ENCODE data around the gene CCR7.
A peak's percentile ranks its signal among the peaks of the same experiment; 100 is the strongest.
"Not testable (repeated sequence)": the region's sequence is repeated elsewhere in the genome, so short reads cannot be mapped to it uniquely, and the experiment has no call there.

CCR7 gene

GRCh38 chr17:40579471-40579870 lies 14.2 kb upstream of the CCR7 start:
- Mint-ChIP-seq H3K27me3 (no peaks in the 10 kb centered on the region), H3K4me3 (no peak overlapping the region), H3K27ac (peak overlapping the region; percentile 73), H3K9me3 (ENCODE audit: low read depth) (peaks cover 20% of the 10 kb centered on the region), H3K4me1 (ENCODE audit: low read depth) (peaks cover 88% of the 10 kb centered on the region), H3K36me3 (peaks cover 26% of the 10 kb centered on the region)

DNA sequence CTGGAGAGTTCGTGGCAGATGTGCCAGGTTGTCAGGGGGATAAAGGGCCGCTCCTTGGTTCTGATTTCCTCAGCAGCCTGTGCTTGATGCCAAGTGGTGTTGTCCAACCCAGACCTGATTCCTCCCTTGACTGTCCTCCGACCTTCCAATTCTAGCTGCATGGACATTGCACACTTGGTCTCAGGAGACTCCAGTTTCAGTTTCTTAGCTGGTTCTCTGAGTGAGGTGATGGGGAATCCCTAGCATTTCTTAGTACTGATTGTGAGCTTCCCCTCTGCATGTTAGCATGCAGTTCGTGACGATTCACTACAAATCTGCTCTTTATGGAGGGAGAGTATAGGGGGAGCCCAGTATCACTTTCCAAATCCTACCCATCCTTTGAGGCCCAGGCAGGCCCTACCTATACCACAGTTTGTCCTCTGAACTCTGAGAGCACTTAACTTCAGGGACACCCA lies 12.4 kb upstream of the CCR7 start:
- H3K36me3 Mint-ChIP-seq, result peaks cover 21% of the 10 kb centered on the region
- peak overlapping the region; percentile 66 for H3K4me3 Mint-ChIP-seq
- peaks cover 79% of the 10 kb centered on the region for H3K4me1 Mint-ChIP-seq (ENCODE audit: low read depth)
- no peaks in the 10 kb centered on the region for H3K27me3 Mint-ChIP-seq
- H3K9me3 Mint-ChIP-seq (ENCODE audit: low read depth), result peaks cover 22% of the 10 kb centered on the region
- peak overlapping the region; percentile 85 for H3K27ac Mint-ChIP-seq

- H3K9me3 Mint-ChIP-seq (ENCODE audit: low read depth), result peaks cover 35% of the 10 kb centered on the region
- peak overlapping the region; percentile 85 for H3K27ac Mint-ChIP-seq
- H3K27me3 Mint-ChIP-seq, result no peaks in the 10 kb centered on the region
- H3K36me3 Mint-ChIP-seq, result peaks cover 29% of the 10 kb centered on the region
- H3K4me1 Mint-ChIP-seq (ENCODE audit: low read depth), result peaks cover 78% of the 10 kb centered on the region
- peak overlapping the region; percentile 62 for H3K4me3 Mint-ChIP-seq
Observed at GRCh38 chr17:40576113-40576740, 11.0 kb upstream of the CCR7 start.

DNA sequence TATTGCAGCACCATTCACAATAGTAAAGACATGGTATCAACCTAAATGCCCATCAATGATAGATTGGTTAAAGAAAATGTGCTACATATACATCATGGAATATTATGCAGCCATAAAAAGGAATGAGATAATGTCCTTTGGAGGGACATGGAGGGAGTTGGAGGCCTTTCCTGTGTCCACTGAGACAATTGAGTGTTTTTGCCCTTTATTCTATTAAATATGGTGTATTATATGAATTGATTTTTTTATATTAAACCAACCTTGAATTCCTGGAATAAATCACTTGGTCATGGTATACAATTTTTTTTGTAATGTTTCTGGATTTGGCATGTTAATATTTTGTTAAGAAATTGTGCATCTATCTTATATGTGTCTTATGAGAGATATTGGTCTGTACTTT lies 9.0 kb upstream of the CCR7 start:
- peak overlapping the region; percentile 36 for H3K27ac Mint-ChIP-seq
- H3K4me1 Mint-ChIP-seq (ENCODE audit: low read depth), result peaks cover 79% of the 10 kb centered on the region
- no peak overlapping the region for H3K4me3 Mint-ChIP-seq
- H3K9me3 Mint-ChIP-seq (ENCODE audit: low read depth), result peaks cover 40% of the 10 kb centered on the region
- no peaks in the 10 kb centered on the region for H3K27me3 Mint-ChIP-seq
- H3K36me3 Mint-ChIP-seq, result peaks cover 34% of the 10 kb centered on the region

- not testable (repeated sequence) for H3K27me3 Mint-ChIP-seq
- H3K36me3 Mint-ChIP-seq, result peaks cover 34% of the 10 kb centered on the region
- H3K9me3 Mint-ChIP-seq (ENCODE audit: low read depth), result peaks cover 40% of the 10 kb centered on the region
- H3K4me3 Mint-ChIP-seq, result peak overlapping the region; percentile 3
- peak overlapping the region; percentile 17 for H3K27ac Mint-ChIP-seq
- peaks cover 73% of the 10 kb centered on the region for H3K4me1 Mint-ChIP-seq (ENCODE audit: low read depth)
Observed at GRCh38 chr17:40572245-40572993, 7.1 kb upstream of the CCR7 start.

GRCh38 chr17:40568074-40568836 lies 3.0 kb upstream of the CCR7 start:
- H3K4me1 Mint-ChIP-seq (ENCODE audit: low read depth), result peaks cover 69% of the 10 kb centered on the region
- peaks cover 21% of the 10 kb centered on the region for H3K36me3 Mint-ChIP-seq
- peak overlapping the region; percentile 78 for H3K27ac Mint-ChIP-seq
- H3K27me3 Mint-ChIP-seq, result no peaks in the 10 kb centered on the region
- peaks cover 24% of the 10 kb centered on the region for H3K9me3 Mint-ChIP-seq (ENCODE audit: low read depth)
- H3K4me3 Mint-ChIP-seq, result no peak overlapping the region

GRCh38 chr17:40567377-40567776 lies 2.1 kb upstream of the CCR7 start:
- Mint-ChIP-seq H3K9me3 (ENCODE audit: low read depth) (peaks cover 15% of the 10 kb centered on the region), H3K36me3 (peaks cover 26% of the 10 kb centered on the region), H3K4me1 (ENCODE audit: low read depth) (peaks cover 69% of the 10 kb centered on the region), H3K4me3 (peak overlapping the region; percentile 51), H3K27me3 (no peaks in the 10 kb centered on the region), H3K27ac (peak overlapping the region; percentile 97)

DNA sequence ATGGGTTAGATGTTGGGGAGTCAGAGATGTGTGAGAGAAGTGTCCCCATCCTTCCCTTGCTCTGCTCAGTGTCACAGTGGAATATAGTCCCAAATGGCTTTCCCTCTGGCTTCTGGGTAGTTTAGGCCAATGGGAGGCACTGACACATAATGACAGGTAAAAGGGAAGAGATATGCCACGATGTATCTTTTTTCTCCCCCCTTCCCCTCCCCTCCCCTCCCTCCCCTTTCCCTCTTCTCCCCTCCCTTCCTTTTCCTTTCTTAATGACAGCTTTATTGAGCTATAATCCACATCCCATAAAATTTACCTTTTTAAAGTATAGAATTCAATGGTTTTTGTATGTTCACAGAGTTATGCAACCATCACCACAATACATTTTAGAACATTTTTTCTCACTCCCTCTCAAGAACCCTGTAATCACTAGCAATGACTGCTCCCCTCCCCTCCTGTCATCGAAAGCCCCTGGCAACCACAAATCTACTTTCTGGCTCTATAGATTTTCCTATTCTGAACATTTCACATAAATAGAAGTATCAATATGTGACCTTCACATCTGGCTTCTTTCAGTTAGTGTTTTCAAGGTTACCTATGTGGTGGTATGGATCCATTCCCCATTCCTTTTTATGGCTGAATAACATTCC lies 617 bp upstream of the CCR7 start:
- Mint-ChIP-seq H3K4me3 (peak overlapping the region; percentile 90), H3K27me3 (no peaks in the 10 kb centered on the region), H3K36me3 (peaks cover 13% of the 10 kb centered on the region), H3K27ac (peak overlapping the region; percentile 97), H3K4me1 (ENCODE audit: low read depth) (peaks cover 67% of the 10 kb centered on the region), H3K9me3 (ENCODE audit: low read depth) (peaks cover 2% of the 10 kb centered on the region)

- H3K27ac Mint-ChIP-seq, result peak overlapping the region; percentile 97
- H3K27me3 Mint-ChIP-seq, result no peaks in the 10 kb centered on the region
- peaks cover 64% of the 10 kb centered on the region for H3K4me1 Mint-ChIP-seq (ENCODE audit: low read depth)
- H3K4me3 Mint-ChIP-seq, result peak overlapping the region; percentile 90
- H3K9me3 Mint-ChIP-seq (ENCODE audit: low read depth), result no peaks in the 10 kb centered on the region
- peaks cover 15% of the 10 kb centered on the region for H3K36me3 Mint-ChIP-seq
Observed at GRCh38 chr17:40564195-40564882, 933 bp downstream of the CCR7 start.

- Mint-ChIP-seq H3K4me1 (ENCODE audit: low read depth) (peaks cover 68% of the 10 kb centered on the region), H3K4me3 (peak overlapping the region; percentile 90), H3K36me3 (peaks cover 17% of the 10 kb centered on the region), H3K27ac (peak overlapping the region; percentile 97), H3K9me3 (ENCODE audit: low read depth) (no peaks in the 10 kb centered on the region), H3K27me3 (no peaks in the 10 kb centered on the region)
Observed at GRCh38 chr17:40563220-40564052, 1.8 kb downstream of the CCR7 start.

DNA sequence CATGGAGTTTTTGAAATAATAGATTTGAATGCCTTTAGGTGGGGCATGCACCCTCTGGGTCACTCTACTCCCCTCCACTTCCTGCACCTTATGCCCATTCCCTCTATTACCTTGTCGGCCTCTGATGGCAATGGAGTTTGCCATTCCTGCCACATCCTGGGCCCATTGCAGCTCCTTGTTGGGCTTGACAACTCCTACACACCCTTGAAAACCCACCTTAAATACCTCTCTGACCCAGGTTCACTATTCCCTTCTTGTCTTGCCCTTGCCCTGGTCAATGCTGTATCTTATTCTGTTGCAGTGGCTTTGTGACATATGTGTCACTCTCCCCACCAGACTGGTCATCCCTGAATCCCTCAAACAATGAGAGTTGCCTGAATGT lies 2.4 kb downstream of the CCR7 start:
- peak overlapping the region; percentile 90 for H3K4me3 Mint-ChIP-seq
- no peaks in the 10 kb centered on the region for H3K9me3 Mint-ChIP-seq (ENCODE audit: low read depth)
- H3K27ac Mint-ChIP-seq, result peak overlapping the region; percentile 97
- H3K27me3 Mint-ChIP-seq, result no peaks in the 10 kb centered on the region
- peaks cover 20% of the 10 kb centered on the region for H3K36me3 Mint-ChIP-seq
- H3K4me1 Mint-ChIP-seq (ENCODE audit: low read depth), result peaks cover 69% of the 10 kb centered on the region

- H3K36me3 Mint-ChIP-seq, result peaks cover 19% of the 10 kb centered on the region
Observed at GRCh38 chr17:40561871-40562611, 3.2 kb downstream of the CCR7 start.

GRCh38 chr17:40561294-40561870 lies 3.9 kb downstream of the CCR7 start:
- peak overlapping the region; percentile 90 for H3K4me3 Mint-ChIP-seq
- H3K9me3 Mint-ChIP-seq (ENCODE audit: low read depth), result no peaks in the 10 kb centered on the region
- H3K27me3 Mint-ChIP-seq, result no peaks in the 10 kb centered on the region
- peaks cover 22% of the 10 kb centered on the region for H3K36me3 Mint-ChIP-seq
- peak overlapping the region; percentile 97 for H3K27ac Mint-ChIP-seq
- H3K4me1 Mint-ChIP-seq (ENCODE audit: low read depth), result peaks cover 73% of the 10 kb centered on the region

More at GRCh38 chr17:40561871-40562611, 3.2 kb downstream of the CCR7 start:
- no peaks in the 10 kb centered on the region for H3K9me3 Mint-ChIP-seq (ENCODE audit: low read depth)
- no peaks in the 10 kb centered on the region for H3K27me3 Mint-ChIP-seq
- H3K4me1 Mint-ChIP-seq (ENCODE audit: low read depth), result peaks cover 71% of the 10 kb centered on the region
- H3K27ac Mint-ChIP-seq, result peak overlapping the region; percentile 97
- H3K4me3 Mint-ChIP-seq, result peak overlapping the region; percentile 90
